ENCODE data around the gene CAMK2B. TPM values are rescaled to one million over a fixed set of nuclear protein-coding genes. Genes with fewer than 3 reads are reported as not detected.

CAMK2B gene
- total RNA-seq, 1 donor from 2014 or later, result 9.3 TPM

DNA sequence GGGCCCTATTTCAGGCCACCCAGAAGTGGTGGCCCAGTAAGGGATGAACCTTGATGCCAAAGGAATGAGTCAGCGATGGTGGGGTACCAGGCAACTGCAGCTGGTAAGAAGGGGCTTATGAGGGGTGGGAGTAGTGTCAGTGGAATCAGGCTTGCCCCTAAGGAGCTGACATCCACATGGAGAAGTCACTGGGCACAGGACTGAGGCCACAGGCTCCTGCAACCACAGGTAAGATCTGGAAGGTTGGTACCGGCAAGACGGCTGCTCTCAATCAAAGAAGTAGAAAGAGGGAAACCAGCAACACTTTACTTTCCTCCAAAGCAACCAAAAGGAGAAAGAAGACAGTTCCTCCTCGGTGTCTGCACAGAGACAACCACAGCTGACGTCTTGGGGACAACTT is 138.7 kb downstream of the CAMK2B start:
- H3K9me3 Mint-ChIP-seq (ENCODE audit: low read depth), result peaks cover 6% of the 10 kb centered on the region
- no peaks in the 10 kb centered on the region for H3K36me3 Mint-ChIP-seq (ENCODE audit: insufficient read depth)
- H3K4me3 Mint-ChIP-seq (ENCODE audit: low read depth), result no peak overlapping the region
- H3K27ac Mint-ChIP-seq, result no peak overlapping the region
- DNase-seq (ENCODE audit: low spot score, unreplicated experiment), result no peak
- H3K4me1 Mint-ChIP-seq (ENCODE audit: low read depth), result no peaks in the 10 kb centered on the region
- TF ChIP-seq, protein P1, sequence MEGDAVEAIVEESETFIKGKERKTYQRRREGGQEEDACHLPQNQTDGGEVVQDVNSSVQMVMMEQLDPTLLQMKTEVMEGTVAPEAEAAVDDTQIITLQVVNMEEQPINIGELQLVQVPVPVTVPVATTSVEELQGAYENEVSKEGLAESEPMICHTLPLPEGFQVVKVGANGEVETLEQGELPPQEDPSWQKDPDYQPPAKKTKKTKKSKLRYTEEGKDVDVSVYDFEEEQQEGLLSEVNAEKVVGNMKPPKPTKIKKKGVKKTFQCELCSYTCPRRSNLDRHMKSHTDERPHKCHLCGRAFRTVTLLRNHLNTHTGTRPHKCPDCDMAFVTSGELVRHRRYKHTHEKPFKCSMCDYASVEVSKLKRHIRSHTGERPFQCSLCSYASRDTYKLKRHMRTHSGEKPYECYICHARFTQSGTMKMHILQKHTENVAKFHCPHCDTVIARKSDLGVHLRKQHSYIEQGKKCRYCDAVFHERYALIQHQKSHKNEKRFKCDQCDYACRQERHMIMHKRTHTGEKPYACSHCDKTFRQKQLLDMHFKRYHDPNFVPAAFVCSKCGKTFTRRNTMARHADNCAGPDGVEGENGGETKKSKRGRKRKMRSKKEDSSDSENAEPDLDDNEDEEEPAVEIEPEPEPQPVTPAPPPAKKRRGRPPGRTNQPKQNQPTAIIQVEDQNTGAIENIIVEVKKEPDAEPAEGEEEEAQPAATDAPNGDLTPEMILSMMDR (IDR thresholded peaks at IDR 0.05; ENCODE audit: unreplicated experiment), result no peak
- peaks cover 7% of the 10 kb centered on the region for H3K27me3 Mint-ChIP-seq

GRCh38 chr7:44185729-44186128 is 139.7 kb downstream of the CAMK2B start:
- H3K4me1 Mint-ChIP-seq (ENCODE audit: low read depth), result no peaks in the 10 kb centered on the region
- peaks cover 6% of the 10 kb centered on the region for H3K9me3 Mint-ChIP-seq (ENCODE audit: low read depth)
- H3K27ac Mint-ChIP-seq, result no peak overlapping the region
- DNase-seq (ENCODE audit: low spot score, unreplicated experiment), result no peak
- TF ChIP-seq, protein P1 (IDR thresholded peaks at IDR 0.05; ENCODE audit: unreplicated experiment), result no peak
- H3K27me3 Mint-ChIP-seq, result peaks cover 7% of the 10 kb centered on the region
- no peak overlapping the region for H3K4me3 Mint-ChIP-seq (ENCODE audit: low read depth)
- H3K36me3 Mint-ChIP-seq (ENCODE audit: insufficient read depth), result no peaks in the 10 kb centered on the region

DNA sequence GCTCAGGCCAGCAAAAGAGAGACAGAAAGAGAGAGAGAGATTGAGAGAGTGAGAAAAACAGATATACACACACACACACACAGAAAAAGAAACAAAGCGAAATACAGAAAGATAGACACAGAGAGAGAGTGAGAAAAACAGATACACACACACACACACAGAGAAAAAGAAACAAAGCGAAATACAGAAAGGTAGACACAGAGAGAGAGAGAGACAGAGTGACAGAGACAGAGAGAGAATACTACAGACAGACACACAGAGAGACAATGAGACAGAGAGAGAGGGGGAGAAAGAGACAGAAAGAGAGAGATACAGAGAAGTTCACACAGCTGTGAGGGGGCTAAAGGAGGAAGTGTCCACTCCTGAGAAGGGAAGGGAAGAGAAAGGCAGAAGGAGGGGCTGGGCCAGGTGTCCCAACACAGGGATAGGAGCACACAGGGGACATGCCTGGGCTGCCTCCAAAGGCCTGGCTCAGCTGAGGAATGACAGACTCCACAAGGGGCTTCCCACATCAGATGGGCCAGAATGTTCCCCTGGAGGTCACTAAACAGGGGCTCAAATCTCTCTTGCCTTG is 140.4 kb downstream of the CAMK2B start:
- peaks cover 7% of the 10 kb centered on the region for H3K27me3 Mint-ChIP-seq
- no peaks in the 10 kb centered on the region for H3K4me1 Mint-ChIP-seq (ENCODE audit: low read depth)
- no peak for DNase-seq (ENCODE audit: low spot score, unreplicated experiment)
- peaks cover 6% of the 10 kb centered on the region for H3K9me3 Mint-ChIP-seq (ENCODE audit: low read depth)
- no peak overlapping the region for H3K4me3 Mint-ChIP-seq (ENCODE audit: low read depth)
- no peaks in the 10 kb centered on the region for H3K36me3 Mint-ChIP-seq (ENCODE audit: insufficient read depth)
- TF ChIP-seq, protein P1 (IDR thresholded peaks at IDR 0.05; ENCODE audit: unreplicated experiment), result no peak
- H3K27ac Mint-ChIP-seq, result no peak overlapping the region

DNA sequence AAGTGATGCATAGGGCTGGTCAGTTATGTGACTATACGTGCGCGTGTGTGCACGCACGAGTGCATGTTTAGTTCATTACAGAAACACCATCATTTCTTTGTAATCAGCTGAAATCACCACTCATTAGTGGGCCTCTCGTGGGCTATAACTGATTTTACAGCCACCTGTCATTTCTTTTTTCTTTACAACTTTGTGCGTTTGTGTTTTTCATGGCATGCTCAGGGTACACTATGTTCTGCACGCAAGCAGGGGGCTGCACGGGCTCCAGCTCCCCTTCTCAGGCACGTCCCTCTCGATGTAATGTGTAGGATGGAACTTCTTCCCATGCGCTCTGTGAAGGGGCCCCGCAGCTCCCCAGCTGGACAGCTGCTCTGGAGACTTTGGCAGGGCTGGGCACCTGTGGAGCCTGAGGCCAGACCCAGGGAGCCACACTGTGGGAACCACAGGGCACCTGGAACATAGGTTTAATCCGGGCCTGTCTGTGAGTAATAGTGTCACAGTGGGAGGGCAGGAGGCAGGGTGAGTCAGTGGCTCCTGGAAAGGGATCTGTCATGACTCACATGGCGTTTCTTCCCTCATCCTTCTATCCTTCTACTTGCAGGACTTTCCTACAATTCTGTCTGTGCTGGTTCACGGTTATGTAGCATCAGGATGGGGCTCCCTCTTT is 141.1 kb downstream of the CAMK2B start:
- Mint-ChIP-seq H3K4me3 (ENCODE audit: low read depth) (no peak overlapping the region), H3K27me3 (peaks cover 8% of the 10 kb centered on the region), H3K9me3 (ENCODE audit: low read depth) (peaks cover 6% of the 10 kb centered on the region), H3K27ac (no peak overlapping the region), H3K4me1 (ENCODE audit: low read depth) (no peaks in the 10 kb centered on the region), H3K36me3 (ENCODE audit: insufficient read depth) (no peaks in the 10 kb centered on the region)
- TF ChIP-seq, protein P1 (IDR thresholded peaks at IDR 0.05; ENCODE audit: unreplicated experiment), result no peak
- DNase-seq (ENCODE audit: low spot score, unreplicated experiment), result no peak

GRCh38 chr7:44183386-44183785 is 142.0 kb downstream of the CAMK2B start:
- Mint-ChIP-seq H3K36me3 (ENCODE audit: insufficient read depth) (no peaks in the 10 kb centered on the region), H3K4me1 (ENCODE audit: low read depth) (no peaks in the 10 kb centered on the region), H3K27me3 (peaks cover 13% of the 10 kb centered on the region), H3K9me3 (ENCODE audit: low read depth) (peaks cover 6% of the 10 kb centered on the region), H3K27ac (no peak overlapping the region), H3K4me3 (ENCODE audit: low read depth) (no peak overlapping the region)
- no peak for DNase-seq (ENCODE audit: low spot score, unreplicated experiment)
- TF ChIP-seq, protein P1 (IDR thresholded peaks at IDR 0.05; ENCODE audit: unreplicated experiment), result no peak

All from progenitor cell of endocrine pancreas (in vitro differentiated cells).